NCI-H1417 (cell line): Measurements from ENCODE around the gene WSCD1.
A peak's percentile ranks its signal among the peaks of the same experiment; 100 is the strongest.

Experiments
- DNase-seq, 3 experiments: peaks; one replicate each; lab custom pipeline; 2025; lab: John Stamatoyannopoulos, UW

WSCD1 gene

DNA sequence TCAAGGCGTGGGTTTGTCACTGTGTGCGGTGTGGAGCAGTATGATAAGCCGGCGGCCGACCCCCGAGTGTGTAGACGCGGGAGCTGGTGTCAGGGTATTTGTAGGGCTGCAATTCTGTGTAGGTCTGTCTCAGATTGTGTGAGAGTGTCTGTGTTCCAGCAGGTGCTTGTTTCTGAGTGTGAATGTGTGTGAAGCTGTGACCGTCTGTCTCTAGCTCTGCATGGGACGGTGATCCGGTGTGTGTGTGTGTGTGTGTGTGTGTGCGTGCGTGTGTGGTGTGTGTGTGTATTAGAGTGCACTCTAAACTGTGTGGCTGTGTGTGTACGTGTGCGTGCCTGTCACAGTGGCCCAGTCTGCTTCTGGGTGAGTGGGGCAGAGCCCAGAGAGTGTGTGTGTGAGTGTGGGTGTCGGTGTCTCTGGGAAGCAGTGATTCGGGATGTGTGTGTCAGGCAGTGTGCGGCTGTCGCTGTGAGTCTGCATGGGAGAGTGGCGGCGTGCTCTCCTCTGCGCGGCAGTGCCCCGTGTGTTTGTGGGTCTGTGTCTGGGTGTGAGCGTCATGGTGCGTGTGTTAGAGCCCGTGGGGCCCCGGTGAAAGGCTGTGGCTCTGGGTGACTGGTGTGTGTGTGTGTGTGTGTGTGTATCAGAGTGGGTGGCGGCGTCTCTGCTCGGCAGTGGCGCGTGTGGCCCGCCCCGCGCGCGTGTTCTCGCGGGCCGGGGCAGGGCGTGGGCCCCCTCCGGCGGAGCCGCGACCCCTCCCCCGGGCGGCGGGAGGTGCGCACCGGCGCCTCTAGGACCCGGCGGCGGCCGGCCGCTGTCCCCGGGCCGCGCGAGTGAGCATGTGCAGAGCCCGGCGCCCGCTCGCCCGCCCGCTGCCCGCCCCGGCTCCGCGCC is at the start of gene WSCD1:
WSCD1 (plus strand) TSS at position 841 of the 891 bp plus-strand sequence. CDS start 10,280 bp downstream, outside the sequence.
- DNase-seq, result peak; percentile 25 to 50 (median 32)

DNA sequence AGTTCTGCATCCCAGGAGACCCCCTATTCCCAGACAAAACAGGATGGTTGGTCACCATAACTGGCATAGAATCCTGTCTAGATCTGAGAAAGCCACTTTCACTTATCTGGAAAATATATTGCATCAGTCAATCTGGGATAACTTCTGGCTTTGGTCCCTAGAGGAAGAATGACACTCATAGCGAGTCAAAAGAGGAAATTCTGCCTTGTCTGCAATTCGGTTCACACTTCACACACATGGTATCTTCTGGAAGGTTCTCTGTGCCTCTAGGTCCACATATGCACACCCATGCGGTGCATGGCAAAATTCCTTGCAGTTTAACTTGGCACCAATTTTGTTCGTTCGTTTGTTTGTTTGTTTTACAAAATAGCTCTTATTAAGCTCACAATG is 49.2 kb upstream of the WSCD1 start:
- no peak for DNase-seq

DNA sequence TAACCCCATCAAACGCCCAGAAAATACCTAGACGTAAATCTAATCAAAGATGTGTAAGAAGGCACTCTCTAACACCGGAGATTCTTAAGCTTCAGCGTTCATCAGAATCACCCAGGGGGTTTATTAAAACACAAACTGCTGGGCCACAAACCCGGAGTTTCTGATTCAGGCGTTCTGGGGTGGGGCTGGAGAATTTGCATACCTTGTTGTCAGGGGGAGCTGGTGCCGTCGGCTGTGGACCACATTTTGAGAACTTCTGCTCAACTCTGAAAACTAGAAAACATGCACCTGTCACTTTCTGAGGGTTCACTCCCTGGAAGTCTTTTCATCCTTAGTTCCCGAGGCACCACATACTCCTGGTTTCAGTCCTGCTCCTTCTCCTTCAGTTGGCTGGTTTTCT is 48.6 kb upstream of the WSCD1 start:
- no peak for DNase-seq

DNA sequence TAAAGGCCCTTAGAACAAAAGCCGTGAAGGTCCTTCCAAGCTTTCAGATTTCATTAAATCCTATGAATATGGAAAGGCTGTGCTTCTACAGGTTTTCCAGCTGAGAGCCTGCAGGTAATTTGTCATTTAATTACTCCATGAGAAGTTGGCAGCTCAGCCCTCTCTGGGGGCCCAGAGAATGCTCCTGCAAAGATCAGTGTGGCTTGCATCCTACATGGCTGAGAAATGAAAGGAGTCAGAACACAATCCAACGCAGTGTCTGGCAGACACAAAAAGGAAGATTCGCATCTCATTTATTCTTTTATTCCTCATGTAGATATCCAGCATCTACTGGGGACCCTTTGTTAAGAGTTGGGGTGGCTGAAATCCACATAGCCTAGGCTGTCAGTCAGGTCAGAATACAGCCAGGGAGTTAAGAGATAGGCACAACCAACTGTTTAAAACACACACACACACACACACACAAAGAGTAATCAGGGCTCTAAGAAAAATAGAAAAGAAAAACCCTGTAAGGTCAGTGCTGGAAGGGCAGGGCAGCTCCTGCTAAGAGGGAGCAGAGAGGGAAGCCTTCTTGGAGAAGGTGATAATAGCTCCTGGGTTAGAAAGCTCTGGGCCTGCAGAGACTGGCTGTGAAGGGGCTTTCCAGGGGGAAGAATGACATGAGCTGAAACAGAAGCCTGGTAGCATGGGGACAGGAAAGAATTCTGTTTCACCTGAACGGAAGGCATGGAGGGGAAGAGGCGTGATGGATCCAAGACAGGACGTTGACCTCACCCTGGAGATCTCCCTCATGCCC is 46.9 kb upstream of the WSCD1 start:
- no peak for DNase-seq

DNA sequence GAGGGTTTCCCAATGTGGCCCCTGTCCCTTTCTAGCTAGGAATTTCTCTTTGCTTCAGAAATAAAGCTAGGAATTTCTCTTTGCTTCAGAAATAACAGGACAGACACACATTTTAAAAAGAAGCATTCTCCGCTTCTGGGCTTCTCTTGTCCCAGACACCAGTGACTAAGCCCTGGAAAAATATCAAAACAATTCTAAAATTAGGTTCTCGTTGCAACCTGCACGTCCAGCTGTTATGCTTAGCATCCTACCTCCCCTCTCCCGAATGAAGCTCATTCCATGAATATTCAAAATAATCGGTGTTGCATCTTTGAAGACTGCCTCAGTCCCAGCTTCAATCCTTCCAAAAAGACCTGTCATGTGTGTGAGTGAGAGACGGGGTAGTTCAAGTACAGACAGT is 45.6 kb upstream of the WSCD1 start:
- DNase-seq, result no peak

DNA sequence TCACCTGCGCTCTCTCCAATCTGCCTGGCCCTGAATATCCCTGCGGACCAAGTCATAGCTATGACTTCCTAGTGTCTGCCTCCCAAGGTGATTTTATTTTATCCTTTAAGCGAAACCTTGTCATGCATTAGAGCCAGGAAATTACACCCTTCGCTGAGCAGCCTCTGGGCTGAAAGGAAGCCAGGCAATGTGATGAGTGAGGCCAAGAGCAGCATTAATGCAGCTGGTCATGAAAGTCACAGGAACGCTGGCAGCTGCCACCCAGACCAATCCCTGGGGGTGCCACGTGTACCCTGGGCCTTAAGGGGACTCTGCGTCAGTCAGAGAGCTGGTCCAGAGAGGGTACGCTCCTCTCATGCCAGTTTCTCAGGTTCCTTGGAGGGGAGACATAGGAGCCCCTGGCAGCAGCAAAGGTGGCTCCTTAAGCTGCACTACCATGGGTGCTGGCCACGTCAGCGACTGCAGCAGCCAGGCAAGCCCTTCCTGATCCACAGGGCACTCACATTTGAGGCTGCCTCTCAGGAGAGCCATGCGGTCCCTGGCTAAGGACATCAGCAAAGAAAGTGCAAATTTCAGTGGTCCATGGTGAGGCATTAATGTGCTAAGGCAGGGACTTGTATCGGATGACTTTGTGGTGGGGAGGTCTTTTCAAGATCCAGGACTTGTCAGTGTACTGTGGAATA is 42.7 kb upstream of the WSCD1 start:
- DNase-seq, result peak in 1 of 3 experiments; percentile 6

DNA sequence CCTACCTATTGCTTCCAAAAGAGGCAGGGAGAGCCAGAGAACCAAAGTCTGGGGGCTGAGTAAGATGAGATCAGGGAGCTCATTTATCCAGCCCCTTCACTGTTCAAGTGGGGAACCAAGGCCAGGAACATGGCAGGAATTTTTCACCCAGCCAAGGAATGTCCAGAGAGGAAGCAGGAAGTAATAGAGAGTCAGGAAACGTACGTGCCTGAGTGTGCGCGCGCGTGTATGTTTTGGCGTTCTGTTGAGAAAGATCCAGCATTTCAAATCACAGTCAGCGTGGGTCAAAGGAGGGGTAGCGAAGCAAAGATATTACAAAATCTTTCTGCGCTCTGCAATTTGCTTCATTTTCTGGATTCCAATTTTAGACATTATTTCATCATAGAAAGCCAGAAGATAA is 41.9 kb upstream of the WSCD1 start:
- DNase-seq, result no peak

DNA sequence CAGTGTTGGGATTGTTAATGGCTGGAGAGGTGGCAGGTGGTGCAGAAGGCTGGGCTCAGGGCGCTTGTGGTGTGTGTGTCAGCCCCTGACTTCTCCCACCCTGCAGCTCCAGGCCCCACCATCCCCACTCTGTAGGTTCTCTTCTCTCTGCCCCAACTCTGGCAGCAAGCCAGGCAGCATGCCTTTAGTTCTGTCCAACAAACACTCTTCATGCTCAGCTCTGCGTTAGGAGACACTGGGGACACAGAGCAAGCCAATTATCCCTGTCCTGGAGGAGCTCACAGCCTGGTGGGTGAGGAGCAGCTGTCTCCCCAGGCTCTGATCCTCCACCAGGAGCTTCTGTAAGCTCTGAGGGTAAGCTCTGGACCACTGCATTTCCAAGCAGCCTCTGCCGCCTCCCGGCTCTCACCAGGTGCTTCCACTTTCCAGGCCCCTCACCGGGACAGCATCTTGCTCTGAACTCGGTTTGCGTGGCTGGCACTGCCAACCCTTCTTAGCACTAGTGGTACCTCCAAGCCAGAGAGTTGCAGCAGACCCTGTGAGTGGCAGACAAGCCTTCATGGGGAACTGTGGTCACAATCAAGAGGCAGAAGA is 34.3 kb upstream of the WSCD1 start:
- no peak for DNase-seq

DNA sequence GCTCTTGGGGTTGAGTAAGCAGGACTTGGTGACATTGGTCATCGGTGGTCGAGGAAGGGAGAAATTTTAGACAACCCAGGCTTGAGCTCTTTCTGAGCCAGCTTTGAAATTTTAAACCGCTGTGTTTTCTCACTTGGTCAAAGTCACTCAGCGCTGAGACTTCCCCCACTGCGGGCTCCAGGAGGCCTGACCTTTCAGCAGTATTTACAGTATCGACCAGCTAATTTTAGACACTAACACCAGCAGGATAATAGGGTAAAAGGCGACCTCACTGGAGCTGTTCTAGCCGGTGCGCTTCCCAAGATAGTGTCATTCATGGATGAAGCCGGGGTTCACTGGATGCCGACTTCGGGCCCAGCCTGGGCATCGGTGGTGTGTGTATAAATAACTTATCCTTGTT is 29.7 kb upstream of the WSCD1 start:
- no peak for DNase-seq

DNA sequence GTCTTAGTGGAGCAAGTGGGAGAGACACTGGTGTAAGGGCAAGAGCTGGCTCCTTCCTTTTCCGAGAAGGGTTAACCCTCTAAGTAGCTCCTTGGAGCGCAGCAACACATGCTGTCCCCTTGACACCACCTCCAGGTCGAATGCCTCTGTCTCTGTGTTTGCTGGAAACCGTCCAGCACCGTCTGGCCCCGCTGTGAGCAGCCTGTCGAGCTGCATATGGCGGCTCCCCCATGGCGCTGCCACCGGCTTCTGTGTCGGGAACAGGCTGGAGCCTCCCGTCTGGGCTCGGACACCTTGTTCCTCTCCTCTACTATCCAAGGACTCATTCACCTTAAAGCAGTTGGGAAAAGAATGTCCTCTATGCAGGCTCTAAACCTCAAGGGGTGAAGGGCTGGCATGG is 28.9 kb upstream of the WSCD1 start:
- no peak for DNase-seq

DNA sequence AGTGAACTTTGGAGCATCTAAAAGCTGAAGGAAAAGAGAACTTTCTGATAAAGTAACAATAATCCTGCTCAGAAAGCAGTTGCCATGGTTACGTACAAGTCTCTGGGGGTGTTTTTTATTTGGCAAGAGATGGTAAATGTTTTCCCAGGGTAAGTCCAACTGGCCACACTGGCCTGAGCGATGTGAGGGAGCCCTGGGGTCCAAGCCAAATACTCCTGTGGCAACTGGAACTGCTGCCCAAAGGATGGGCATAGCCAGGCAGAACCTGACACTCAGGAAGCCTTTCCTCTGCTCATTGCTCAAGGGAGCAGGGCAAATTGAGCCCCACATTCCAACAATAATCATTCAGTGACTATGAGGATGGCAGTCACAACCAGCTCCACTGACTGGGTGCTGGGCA is 26.8 kb upstream of the WSCD1 start:
- no peak for DNase-seq

DNA sequence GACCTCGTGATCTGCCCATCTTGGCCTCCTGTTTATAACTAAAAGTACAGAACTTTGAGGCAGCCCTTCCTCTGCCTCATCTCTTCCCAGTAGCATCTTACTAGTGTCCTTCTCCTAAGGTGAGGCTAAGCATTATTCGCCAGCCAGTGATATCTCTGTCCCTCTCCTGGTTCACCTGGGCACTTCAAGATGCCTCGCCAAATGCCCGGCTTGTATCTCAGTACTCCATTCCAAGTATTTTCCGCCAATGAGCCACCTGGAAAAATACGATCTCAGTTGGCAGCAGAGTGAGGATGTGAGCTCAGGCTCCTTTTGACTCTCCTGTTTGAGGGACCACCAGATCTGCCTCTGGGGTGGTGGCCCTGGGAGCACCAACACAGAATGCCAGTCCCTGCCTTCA is 25.9 kb upstream of the WSCD1 start:
- DNase-seq, result no peak

DNA sequence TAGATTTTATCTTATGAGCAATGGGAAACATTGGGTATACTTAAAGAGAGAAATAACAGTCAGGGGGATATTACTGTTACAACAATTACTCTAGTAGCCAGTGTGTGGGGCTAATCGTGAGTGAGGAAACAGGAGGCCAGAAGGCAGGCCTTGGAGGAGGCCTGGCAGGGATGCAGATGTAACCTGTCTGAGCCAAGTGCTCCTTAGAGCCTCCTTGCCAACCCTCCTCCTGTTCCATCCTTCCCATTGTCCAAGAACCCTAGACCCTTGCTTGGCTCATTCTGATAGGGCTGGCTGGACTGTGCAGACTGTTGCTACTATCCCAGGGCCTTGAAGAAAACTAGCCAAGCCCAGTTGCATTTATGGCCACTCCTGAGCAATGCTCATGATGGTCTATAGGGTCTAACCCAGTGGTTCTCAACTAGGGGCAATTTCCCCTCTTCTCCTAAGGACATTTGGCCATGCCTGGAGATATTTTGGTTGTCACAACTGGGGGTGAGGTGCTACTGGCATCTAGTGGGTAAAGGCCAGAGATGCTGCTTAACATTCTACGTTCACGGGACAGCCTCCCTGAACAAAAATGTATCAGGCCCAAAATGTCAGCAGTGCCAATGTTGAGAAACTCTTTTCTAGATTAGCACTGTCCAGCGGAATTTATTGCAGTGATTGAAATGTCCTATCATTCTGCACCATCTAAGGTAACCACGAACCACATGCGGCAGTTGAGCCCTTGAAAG is 24.4 kb upstream of the WSCD1 start:
- no peak for DNase-seq

DNA sequence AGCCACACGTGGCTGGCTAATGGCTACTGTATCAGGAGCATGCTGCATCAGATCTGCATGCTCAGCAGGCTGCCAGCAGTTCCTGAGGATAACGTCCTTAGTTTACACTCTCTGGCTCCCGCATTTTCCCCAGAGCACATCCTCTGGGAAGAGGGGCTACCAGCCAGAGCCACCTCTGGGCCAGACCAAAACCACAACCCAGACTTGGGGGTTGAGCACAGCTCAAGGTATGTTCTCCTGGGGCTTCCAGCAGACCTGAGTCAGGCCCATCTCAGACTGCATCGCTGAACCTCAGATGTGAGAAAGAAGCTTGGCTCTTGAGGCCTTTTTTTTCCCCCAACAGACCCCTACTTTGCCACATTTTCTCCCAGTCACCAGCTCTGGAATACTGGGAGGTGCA is 23.7 kb upstream of the WSCD1 start:
- DNase-seq, result no peak

DNA sequence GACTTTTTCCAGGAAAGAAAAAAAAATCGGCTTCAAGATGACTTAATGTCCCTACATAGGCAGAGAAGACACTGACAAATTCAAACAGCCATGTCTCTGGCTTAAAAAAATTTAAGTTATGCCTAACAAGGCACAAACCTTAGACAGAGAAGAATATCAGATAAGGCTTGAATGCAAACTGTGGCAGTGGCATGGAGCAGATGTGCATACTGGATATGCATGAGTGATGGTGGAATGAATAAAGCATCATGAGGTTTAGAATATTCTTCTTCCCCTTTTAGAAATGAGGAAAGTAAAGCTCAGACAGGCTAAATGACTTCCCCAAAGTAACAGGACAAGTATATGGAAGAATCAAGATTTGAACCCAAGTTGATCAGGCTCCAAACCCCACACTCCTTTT is 23.2 kb upstream of the WSCD1 start:
- DNase-seq, result no peak

DNA sequence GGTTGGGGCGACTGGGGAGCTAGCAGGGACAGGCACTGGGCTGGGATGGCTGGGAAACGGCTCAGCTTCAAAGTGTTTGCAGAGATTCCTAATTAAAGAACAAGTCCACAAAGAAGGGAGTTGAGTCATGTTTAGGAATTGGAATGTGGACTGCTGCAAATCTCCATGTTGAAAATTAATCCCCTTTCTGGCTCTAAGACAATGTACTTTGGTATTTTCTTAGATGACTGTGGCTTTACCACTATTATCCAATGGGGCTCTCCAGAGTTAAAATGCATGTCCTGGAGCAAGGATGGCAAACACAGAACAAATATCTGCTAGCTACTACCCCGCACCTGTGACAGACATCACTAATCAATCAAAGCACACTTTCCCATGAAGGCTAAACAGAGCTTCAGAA is 22.2 kb upstream of the WSCD1 start:
- no peak for DNase-seq

DNA sequence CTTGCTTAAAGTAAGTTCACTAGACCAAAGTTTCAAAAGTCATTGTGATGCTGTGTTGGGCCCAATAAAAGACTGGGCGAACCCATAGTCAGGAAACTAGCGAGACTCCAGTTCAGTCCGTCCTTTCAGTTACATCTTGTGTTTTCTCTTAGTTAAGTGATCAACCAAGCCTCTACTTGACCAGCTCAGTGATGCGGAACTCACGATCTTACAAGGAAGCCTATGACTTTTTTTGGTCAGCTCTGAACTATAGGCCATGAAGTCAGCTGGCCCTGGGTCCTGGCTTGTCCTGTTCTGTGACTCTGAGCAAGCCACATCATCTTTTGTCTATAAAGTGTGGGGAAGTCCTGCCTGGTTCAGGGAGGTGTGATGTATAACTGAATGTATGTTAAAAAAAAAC is 21.7 kb upstream of the WSCD1 start:
- DNase-seq, result no peak

DNA sequence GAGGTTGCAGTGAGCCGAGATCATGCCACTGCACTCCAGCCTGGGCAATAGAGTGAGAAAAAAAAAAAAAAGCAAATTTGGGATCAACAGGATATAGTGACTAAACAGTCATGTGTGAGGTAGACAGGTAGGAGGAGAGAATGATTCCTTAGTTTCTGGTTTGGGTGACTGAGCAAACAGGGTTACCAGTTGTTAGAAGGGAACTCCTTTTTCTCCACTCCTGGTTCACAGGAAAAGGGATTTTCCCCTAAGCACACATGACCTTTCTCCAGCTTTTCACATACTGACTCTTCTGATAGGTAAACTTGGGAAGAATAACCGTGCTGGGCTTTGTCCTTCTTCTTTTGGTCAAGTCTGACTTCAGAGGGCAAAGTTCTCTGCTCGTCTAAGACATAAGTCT is 17.3 kb upstream of the WSCD1 start:
- no peak for DNase-seq

DNA sequence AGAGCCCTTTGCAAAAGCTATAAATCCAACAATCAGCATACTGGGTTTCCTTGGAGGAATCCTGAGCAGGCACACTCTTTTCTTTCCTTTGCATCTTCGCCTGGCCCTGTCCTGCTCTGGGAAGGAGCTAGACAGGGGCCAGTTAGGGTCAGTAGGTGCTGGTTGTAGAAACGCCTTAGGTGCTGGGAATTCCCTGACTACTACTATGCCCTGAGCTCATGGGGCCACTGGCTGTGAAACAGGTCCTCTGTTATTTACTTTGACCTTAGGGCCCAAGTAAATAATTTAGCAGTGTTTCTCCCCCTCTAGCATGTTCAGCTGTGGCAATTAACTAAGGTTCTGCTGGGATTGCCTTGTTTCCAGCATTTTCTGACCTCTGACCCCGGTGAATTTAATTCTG is 15.8 kb upstream of the WSCD1 start:
- DNase-seq, result no peak

DNA sequence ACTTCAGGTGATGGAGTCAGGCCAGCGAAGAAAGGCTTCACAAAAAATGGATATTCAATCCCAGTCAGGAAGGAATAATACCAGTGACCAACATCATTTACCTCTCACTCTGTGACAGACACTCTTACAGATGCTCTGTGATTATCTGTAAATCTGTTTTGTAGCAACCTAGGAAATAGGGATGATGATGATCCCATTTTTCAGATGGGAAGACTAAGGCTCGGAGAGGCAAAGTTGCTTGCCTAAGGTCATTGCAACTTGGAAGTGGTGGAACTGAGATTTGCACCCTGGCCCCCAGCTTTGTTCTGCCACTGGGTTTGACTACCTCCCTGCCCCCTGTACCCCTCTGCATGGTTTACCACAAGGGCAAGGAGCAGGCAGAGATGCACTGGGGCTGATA is 14.1 kb upstream of the WSCD1 start:
- no peak for DNase-seq

DNA sequence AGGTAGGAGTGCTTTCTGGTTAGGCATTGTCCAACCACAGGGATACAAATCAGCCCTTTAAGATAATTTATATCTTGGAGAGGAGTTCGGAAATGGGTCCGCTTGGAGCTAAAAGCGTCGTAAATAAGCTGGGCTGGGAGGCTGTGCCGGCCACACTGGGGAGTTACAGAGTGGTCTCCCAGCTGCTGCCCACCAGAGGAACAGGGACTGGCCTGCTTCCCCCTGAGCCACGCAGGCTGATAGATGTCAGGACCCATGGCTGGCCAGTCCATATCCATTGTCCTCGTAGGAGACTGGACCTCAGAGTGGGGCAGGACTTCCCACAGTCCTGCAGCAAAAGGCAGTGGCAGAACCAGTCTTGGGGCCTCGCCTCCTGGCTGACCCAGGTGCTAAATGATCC is 12.6 kb upstream of the WSCD1 start:
- no peak for DNase-seq

DNA sequence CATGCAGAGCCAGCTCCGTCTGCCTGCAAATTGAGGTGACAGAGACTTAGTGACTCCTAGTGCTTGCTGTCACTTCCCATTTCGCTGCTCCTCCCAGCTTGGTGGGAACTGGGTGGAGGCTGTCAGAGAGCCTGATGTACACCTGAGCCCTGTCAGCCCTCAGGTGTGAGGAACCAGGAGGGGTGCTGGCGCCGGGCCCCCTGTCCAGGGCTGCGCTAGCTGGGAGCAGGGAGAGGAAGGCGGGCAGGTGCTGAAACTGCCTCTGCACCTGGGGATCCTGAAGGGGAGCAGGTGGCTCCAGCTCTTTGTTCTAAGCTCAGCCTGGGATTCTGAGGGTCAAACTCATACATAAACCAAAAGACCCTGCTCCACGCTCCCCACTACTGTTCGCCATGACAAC is 10.8 kb upstream of the WSCD1 start:
- peak in 2 of 3 experiments; percentile 22 to 42 for DNase-seq
